GM19324 (cell line): ENCODE results near the gene PSMC3.

Experiments
- ATAC-seq: cut with Tn5 transposase; IDR thresholded peaks from one replicate; pipeline ENCODE4 v1.9.1; 2021; ENCODE audit warnings: mild to moderate bottlenecking, moderate library complexity; ENCODE audit not compliant: unreplicated experiment, low FRiP score

The PSMC3 gene

GRCh38 chr11:47443817-47444216, 17.6 kb upstream of the PSMC3 start:
- no peak for ATAC-seq

GRCh38 chr11:47443028-47443700, 16.9 kb upstream of the PSMC3 start:
- ATAC-seq: no peak

DNA sequence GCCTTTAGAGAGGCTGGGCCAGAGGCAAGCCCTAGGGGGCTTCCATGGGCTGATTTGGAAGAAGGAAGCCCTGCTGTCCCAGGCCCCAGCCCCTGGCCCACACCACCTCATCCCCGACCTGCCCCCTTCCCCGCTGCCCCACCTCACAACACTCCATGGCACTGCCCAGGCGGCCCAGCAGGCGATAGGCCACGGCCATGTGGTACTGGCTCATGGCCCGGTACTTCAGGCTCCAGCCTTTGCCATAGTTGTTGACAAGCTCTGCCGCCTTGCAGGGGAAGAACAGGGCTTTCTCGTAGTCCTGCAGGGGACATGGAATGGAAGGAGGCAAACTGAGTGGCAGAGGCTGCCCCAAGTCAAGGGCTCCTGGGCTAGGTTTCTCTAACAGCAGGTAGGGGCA, 16.3 kb upstream of the PSMC3 start:
- no peak for ATAC-seq

DNA sequence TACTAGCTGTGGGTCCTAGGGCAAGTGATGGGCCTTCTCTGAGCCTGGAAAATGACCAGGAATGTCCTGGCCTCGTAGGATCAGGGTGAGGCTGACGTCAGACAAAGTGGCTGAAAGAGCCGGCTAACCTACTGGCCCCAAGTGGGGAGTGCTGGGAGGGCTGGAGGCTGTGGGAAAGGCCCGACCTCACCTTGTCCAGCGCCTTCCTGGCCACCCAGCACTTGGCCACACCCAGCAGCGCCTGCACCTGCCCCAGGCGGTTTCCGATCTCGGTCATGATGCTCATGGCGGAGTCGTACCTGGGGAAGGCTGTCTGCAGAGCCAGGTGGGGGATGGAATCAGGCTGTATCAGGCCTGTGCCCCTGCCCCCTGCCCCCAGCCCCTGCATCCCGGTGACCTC, 15.2 kb upstream of the PSMC3 start:
- ATAC-seq: no peak

DNA sequence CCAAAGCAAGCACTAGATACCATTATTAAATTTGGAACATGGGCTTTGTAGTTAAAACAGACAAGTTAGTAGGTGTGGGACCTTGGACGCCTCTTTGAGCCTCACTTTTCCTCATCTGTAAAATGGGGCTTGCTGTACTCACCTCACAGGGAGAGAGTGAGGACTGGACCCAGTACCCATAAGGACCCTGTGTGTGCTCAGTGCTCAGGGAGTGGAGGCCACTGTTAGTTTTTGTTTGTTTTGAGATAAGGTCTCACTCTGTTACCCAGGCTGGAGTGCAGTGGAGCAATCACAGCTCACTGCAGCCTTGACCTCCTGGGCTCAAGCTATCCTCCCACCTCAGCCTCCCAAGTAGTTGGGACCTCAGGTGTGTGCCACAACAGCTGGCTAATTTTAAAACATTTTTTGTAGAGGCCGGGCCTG, 13.8 kb upstream of the PSMC3 start:
- ATAC-seq: no peak

DNA sequence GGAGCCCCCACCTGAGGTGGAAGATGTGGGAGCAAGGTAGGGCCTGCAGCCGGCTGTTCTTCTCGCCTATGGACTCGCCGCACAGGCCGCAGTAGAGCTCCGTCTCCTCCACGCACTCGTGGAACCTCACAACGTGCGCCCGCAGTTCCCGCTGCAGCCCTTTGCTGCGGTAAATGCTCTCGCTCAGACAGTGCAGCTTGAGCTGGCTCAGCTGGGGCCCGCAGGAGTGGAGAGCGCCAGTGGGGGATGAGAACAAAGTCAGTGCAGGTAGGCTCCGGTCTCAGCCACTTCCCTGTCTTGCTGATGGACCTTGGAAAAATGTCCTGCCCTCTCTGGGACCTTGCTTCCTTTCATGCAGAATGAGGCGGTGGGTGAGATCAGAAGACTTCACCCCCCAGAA, 12.5 kb upstream of the PSMC3 start:
- ATAC-seq: no peak

DNA sequence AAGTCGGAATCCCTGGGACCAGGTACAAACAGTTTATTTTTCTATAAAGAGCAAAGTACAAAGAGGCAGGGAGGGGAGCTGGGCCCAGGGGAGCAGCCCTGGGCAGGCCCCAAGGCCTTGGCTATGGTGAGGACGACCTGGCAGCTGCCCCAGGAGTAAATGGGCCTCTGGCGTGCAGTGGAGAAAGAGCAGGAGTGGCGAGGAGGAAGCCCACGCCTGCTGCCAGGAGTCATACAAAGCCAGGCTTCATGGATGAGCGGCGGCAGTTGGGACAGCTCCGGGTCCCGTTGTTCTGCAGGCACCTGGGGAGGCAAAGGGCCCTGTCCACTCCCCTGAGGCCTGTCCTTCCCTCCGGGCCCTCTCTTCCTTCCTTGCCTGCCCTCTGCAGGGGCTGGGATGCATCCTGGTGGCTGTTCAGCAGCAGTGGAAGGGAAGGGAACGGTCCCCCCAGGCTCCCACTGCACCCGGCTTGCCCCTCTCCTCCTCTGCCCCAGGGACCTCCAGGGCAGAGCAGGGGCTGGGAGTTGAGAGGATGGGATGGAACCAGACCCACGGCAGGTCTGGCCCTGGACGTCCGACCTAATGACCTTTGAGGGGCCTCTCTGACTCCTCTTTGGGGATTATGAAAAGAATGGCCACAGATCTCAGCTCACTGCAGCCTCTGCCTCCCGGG, 11.6 kb upstream of the PSMC3 start:
- no peak for ATAC-seq

GRCh38 chr11:47437218-47437745, 11.0 kb upstream of the PSMC3 start:
- no peak for ATAC-seq

DNA sequence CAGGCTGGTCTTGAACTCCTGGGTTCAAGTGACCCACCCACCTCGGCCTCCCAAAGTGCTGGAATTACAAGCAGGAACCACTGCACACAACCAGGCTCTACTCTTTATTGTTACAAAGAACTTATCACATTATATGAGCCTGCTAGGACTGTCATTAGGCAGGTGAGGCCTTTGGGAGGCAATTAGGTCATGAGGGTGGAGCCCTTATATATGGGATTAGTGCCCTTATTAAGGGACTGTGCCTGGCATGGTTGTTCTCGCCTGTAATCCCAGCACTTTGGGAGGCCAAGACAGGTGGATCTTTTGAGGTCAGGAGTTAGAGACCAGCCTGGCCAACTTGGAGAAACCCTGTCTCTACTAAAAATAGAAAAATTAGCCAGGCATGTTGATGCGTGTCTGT, 10.5 kb upstream of the PSMC3 start:
- ATAC-seq: no peak

DNA sequence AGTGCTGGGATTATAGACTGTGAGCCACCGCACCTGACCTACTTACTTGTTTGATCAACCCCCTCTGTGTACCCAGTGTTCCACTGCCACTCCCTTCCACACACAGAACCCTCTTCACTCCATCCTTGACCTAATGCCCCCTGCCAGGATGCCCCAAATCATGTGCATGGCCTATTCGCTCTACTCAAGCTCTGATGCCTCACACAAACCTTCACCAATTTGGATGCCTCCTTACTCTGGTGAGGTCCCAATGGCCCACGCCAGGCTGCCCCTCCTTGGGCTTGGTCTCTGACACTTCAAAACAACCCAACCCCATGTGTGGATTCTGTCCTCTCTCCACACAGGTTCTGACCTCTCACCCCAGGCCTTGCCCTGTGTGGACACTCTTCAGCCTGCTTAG, 9.4 kb upstream of the PSMC3 start:
- ATAC-seq: no peak

DNA sequence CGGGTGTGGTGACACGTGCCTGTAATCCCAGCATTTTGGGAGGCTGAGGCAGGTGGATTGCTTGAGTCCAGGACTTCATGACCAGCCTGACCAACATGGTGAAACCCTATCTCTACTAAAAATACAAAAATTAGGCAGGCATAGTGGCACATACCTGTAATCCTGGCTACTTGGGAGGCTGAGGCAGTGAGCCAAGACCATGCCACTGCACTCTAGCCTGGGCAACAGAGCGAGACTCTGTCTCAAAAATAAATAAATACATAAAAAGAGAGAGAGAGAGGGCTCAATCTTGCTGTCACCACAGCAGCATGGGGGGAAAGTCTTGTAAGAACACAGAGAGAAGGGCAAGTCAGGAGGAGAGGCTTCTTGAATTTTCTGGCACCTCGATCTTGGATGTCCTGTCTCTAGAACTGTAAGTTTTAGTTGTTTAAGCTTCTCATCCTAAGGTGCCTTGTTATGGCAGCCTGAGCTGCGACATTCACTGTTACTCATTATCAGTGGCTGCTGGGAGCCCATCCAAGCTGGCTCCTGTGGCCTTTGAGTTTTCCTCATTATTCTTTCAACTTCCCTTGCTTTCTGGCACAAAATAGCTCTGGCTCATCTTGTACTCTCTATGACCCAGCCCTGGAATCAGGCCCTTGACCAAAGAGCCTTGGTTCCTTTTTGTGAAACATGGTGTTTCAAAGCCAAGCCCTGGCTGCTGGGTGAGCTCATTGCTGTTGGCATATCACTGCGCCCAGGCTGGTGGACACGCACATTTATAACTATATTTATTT, 8.0 kb upstream of the PSMC3 start:
- ATAC-seq: no peak

DNA sequence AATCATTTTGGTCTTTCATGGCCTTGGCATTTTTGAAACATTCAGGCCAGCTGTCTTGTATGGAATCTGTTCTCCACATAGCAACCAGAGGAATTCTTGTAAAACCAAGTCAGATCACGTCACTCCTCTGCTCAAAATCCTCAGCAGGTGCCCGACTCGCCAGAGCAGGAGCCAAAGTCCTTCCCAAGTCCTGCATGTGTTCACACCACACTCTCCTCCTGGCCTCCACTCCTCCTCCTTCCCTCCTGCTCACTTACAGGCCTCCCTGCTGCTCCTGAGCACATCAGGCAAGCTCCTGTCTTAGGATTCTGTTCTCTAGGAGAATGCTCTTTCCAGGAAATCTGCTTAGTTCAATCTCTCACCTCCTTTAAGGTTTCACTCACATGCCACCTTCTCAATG, 6.9 kb upstream of the PSMC3 start:
- ATAC-seq: no peak

DNA sequence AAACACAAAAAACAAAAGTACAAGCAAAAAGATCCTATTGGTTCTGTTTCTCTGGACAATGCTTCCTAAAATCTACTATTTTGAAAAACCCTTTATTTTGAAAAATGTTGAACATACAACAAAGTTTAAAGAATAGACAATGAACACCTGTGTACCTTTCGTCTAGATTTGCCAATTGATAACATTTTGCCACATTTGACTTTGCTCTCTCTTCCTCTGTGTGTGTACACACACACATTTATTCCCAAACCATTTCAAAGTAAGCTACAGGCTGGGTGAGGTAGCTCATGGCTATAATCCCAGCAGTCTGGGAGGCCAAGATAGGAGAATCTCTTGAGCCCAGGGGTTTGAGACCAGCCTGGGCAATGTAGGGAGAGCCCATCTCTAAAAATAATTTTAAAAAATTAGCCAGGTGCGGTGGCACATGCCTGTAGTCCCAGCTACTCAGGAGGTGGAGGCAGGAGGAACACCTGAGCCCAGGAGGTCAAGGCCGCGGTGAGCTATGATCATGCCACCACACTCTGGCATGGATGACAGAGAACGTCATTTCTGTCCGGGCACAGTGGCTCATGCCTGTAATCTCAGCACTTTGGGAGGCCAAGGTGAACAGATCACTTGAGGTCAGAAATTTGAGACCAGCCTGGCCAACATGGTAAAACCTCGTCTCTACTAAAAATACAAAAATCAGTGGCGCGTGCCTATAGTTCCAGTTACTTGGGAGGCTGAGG, 5.3 kb upstream of the PSMC3 start:
- no peak for ATAC-seq

GRCh38 chr11:47430524-47430923, 4.3 kb upstream of the PSMC3 start:
- no peak for ATAC-seq

DNA sequence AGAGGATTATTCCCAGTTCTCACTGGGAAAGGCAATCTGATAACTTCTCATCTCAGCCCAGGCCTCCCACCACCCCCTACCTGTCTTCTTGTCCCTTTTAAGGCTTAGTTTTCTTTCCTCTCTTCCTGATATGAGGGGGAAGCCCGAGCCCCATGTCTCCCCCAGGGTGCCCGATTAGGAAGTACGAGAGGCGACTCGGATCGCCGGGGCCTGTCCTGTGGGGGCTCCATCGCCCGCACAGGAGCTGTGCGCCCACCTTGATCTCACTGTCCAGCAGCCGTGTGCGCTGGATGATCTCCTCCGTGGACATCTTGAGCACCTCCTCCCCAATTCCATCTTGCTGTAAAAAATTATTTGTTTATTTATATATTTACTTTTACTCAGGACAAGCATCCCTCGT, 628 bp downstream of the PSMC3 start:
- no peak for ATAC-seq

DNA sequence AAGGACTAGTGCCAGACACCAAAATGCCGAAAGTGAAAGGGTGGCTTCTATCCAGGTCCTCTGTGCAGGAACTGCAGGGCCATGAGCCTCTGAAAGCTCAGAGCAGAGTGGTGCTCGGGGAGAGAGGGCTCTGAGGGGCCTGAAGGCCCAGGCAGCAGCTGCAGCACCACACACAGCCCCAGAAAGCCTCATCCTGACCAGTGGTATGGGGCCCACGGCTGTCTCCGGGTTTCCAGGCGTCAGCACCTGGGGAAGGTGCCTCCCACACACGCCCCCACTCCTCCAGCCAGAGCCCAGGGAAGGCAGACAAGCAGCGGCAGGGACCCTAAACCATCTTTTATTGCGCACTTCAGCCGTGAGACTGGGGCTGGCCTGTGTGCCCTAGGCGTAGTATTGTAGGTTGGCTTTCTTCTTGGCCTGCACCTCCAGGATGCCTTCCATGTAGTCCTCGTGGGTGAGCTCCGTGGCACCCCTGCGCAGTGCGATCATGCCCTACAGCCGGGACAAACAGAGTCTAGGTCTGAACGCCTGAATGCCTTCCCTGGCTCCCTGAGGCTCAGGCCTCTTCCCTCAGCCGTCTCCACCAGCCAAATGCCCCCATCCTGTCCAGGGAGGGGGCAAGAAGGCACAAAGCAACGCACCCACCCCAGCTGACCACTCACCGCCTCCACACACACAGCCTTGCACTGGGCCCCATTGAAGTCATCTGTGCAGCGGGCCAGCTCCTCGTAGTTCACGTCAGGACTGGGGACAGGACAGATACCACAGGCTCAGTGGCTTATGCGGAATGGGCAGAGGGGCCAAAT, 7.6 kb downstream of the PSMC3 start:
- ATAC-seq: no peak

DNA sequence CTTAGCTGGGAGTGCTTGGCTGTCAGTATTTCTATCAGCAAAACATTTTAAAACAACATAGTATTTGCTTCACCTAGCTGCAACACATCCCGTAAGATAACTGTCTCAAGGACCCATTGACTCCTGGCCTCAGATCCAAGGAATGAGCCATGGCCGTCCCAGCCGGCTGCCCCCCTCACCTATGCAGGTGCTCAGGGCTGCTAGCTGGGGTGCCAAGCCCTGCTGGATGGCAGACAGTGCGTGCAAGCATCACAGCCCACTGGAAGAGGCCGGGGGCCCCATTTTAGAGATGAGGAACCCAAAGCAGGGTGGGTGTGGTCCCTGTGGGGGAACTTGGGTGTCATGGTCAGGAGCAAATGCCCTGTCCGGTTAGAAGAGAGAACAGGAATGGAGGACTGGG, 8.5 kb downstream of the PSMC3 start:
- ATAC-seq: no peak

- ATAC-seq: no peak
These were observed 10.2 kb downstream of the PSMC3 start for GRCh38 chr11:47415949-47416472.

DNA sequence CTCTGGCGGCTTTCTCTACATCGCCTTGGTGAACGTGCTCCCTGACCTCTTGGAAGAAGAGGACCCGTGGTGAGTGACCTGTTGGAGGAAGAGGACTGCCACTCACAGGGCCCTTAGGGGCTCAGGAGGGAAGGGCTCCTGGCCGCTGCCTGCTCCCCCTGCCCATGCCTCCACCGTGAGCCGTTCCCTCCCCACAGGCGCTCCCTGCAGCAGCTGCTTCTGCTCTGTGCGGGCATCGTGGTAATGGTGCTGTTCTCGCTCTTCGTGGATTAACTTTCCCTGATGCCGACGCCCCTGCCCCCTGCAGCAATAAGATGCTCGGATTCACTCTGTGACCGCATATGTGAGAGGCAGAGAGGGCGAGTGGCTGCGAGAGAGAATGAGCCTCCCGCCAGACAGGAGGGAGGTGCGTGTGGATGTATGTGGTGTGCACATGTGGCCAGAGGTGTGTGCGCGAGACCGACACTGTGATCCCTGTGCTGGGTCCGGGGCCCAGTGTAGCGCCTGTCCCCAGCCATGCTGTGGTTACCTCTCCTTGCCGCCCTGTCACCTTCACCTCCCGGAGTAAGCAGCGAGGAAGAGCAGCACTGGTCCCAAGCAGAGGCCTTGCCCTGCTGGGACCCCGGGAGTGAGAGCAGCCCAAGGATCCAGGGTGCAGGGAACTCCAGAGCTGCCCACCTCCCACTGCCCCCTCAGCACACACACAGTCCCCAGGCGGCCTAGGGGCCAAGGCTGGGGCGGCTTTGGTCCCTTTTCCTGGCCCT, 11.0 kb downstream of the PSMC3 start:
- no peak for ATAC-seq
